HG02884 (cell line): ENCODE measurements around the gene TCHP.

Source experiments
- ATAC-seq: cut with Tn5 transposase; IDR thresholded peaks from one replicate; pipeline ENCODE4 v1.9.1; 2021; ENCODE audit warnings: mild to moderate bottlenecking, moderate library complexity; ENCODE audit not compliant: unreplicated experiment

TCHP gene

GRCh38 chr12:109932878-109933503, 32.9 kb downstream of the TCHP start:
- ATAC-seq: no peak

GRCh38 chr12:109934026-109934425, 34.0 kb downstream of the TCHP start:
- no peak for ATAC-seq

- ATAC-seq: no peak
Observed at GRCh38 chr12:109937371-109937770, 37.3 kb downstream of the TCHP start.

GRCh38 chr12:109938947-109939346, 38.9 kb downstream of the TCHP start:
- no peak for ATAC-seq

- no peak for ATAC-seq
Observed at GRCh38 chr12:109939504-109939903, 39.4 kb downstream of the TCHP start.

GRCh38 chr12:109940339-109940923, 40.4 kb downstream of the TCHP start:
- no peak for ATAC-seq

GRCh38 chr12:109943811-109944210, 43.7 kb downstream of the TCHP start:
- no peak for ATAC-seq

GRCh38 chr12:109944561-109945359, 44.7 kb downstream of the TCHP start:
- ATAC-seq: no peak

GRCh38 chr12:109946505-109946904, 46.4 kb downstream of the TCHP start:
- no peak for ATAC-seq

GRCh38 chr12:109946913-109947312, 46.8 kb downstream of the TCHP start:
- ATAC-seq: no peak

GRCh38 chr12:109947521-109947920, 47.4 kb downstream of the TCHP start:
- ATAC-seq: no peak

- no peak for ATAC-seq
Observed at GRCh38 chr12:109948368-109948767, 48.3 kb downstream of the TCHP start.

GRCh38 chr12:109949089-109949488, 49.0 kb downstream of the TCHP start:
- no peak for ATAC-seq

- no peak for ATAC-seq
Observed at GRCh38 chr12:109950625-109951024, 50.6 kb downstream of the TCHP start.

GRCh38 chr12:109951136-109951535, 51.1 kb downstream of the TCHP start:
- ATAC-seq: no peak

GRCh38 chr12:109951751-109952150, 51.7 kb downstream of the TCHP start:
- no peak for ATAC-seq

- ATAC-seq: no peak
Observed at GRCh38 chr12:109952160-109952858, 52.2 kb downstream of the TCHP start.

GRCh38 chr12:109952873-109953272, 52.8 kb downstream of the TCHP start:
- no peak for ATAC-seq

GRCh38 chr12:109953656-109954055, 53.6 kb downstream of the TCHP start:
- no peak for ATAC-seq

GRCh38 chr12:109958374-109958773, 58.3 kb downstream of the TCHP start:
- ATAC-seq: no peak

GRCh38 chr12:109959411-109960093, 59.5 kb downstream of the TCHP start:
- no peak for ATAC-seq
